Type B pancreatic cell (in vitro differentiated cells): ENCODE data around the gene STAT3. TPM values are rescaled to one million over a fixed set of nuclear protein-coding genes. Genes with fewer than 3 reads are reported as not detected.

Source experiments
- DNase-seq: peaks from one replicate; pipeline ENCODE4 v3.0.0; 2021; ENCODE audit warnings: mixed read lengths; ENCODE audit not compliant: unreplicated experiment; ENCODE audit errors: extremely low spot score
- H3K27ac Mint-ChIP-seq: 2 replicates; pipeline ENCODE4 v1.8.0; 2021; ENCODE audit warnings: mild to moderate bottlenecking, mixed read lengths
- H3K27me3 Mint-ChIP-seq: 2 replicates; pipeline ENCODE4 v1.8.0; 2021; ENCODE audit warnings: mixed read lengths
- H3K36me3 Mint-ChIP-seq: 2 replicates; pipeline ENCODE4 v1.8.0; 2021; ENCODE audit warnings: mixed read lengths
- H3K4me1 Mint-ChIP-seq: one replicate; pipeline ENCODE4 v1.8.0; 2021; ENCODE audit warnings: mixed read lengths; ENCODE audit not compliant: unreplicated experiment
- H3K4me3 Mint-ChIP-seq: 2 replicates; pipeline ENCODE4 v1.8.0; 2021; ENCODE audit warnings: mild to moderate bottlenecking, mixed read lengths
- H3K9me3 Mint-ChIP-seq: 2 replicates; pipeline ENCODE4 v1.8.0; 2021; ENCODE audit warnings: mixed read lengths
- CTCF ChIP-seq: fragments of 200-600 bp; sonication (generic); conservative IDR thresholded peaks from 2 replicates; pipeline ENCODE4 v1.5.0; 2021; ENCODE audit warnings: antibody characterized with exemption, mild to moderate bottlenecking
- total RNA-seq: library from RNA; stranded (reverse); gene quantifications from 2 replicates; pipeline ENCODE4 v1.2.1, GENCODE V29; 2021; ENCODE audit warnings: low replicate concordance

The STAT3 gene
- total RNA-seq, 1 donor from 2014 or later: 64.9 TPM

- Mint-ChIP-seq H3K27ac (peak overlapping the region; percentile 42), H3K36me3 (peaks cover 26% of the 10 kb centered on the region), H3K27me3 (no peaks in the 10 kb centered on the region), H3K4me3 (no peak overlapping the region), H3K9me3 (no peaks in the 10 kb centered on the region), H3K4me1 (peaks cover 18% of the 10 kb centered on the region)
- TF ChIP-seq CTCF: no peak
- DNase-seq: no peak
These were observed 70.9 kb downstream of the STAT3 start for GRCh38 chr17:42317266-42317845.

GRCh38 chr17:42316755-42317154 is 71.5 kb downstream of the STAT3 start:
- peak overlapping the region; percentile 42 for H3K27ac Mint-ChIP-seq
- H3K4me1 Mint-ChIP-seq: peaks cover 22% of the 10 kb centered on the region
- H3K9me3 Mint-ChIP-seq: no peaks in the 10 kb centered on the region
- TF ChIP-seq CTCF: no peak
- H3K36me3 Mint-ChIP-seq: peaks cover 26% of the 10 kb centered on the region
- DNase-seq: no peak
- no peak overlapping the region for H3K4me3 Mint-ChIP-seq
- no peaks in the 10 kb centered on the region for H3K27me3 Mint-ChIP-seq

- Mint-ChIP-seq H3K4me3 (no peak overlapping the region), H3K9me3 (no peaks in the 10 kb centered on the region), H3K36me3 (peaks cover 23% of the 10 kb centered on the region), H3K27ac (no peak overlapping the region), H3K27me3 (no peaks in the 10 kb centered on the region), H3K4me1 (peaks cover 34% of the 10 kb centered on the region)
- no peak for TF ChIP-seq CTCF
- no peak for DNase-seq
These were observed 72.7 kb downstream of the STAT3 start for GRCh38 chr17:42315402-42316156.

GRCh38 chr17:42313773-42314566 is 74.3 kb downstream of the STAT3 start:
- H3K36me3 Mint-ChIP-seq: peaks cover 16% of the 10 kb centered on the region
- no peaks in the 10 kb centered on the region for H3K9me3 Mint-ChIP-seq
- DNase-seq: no peak
- H3K27me3 Mint-ChIP-seq: no peaks in the 10 kb centered on the region
- peaks cover 28% of the 10 kb centered on the region for H3K4me1 Mint-ChIP-seq
- no peak overlapping the region for H3K27ac Mint-ChIP-seq
- TF ChIP-seq CTCF: no peak
- H3K4me3 Mint-ChIP-seq: no peak overlapping the region

GRCh38 chr17:42313389-42313772 is 74.9 kb downstream of the STAT3 start:
- no peaks in the 10 kb centered on the region for H3K27me3 Mint-ChIP-seq
- H3K36me3 Mint-ChIP-seq: peaks cover 13% of the 10 kb centered on the region
- H3K4me1 Mint-ChIP-seq: peaks cover 28% of the 10 kb centered on the region
- no peak for DNase-seq
- H3K4me3 Mint-ChIP-seq: no peak overlapping the region
- H3K9me3 Mint-ChIP-seq: no peaks in the 10 kb centered on the region
- no peak overlapping the region for H3K27ac Mint-ChIP-seq
- TF ChIP-seq CTCF: no peak
